Putamen (tissue), 1 donor: Measurements from ENCODE around the gene ARCN1.
"Not testable (repeated sequence)": the region's sequence is repeated elsewhere in the genome, so short reads cannot be mapped to it uniquely, and the experiment has no call there.

Experiments used
- DNase-seq: peaks from one replicate; pipeline ENCODE4 v3.0.0-alpha.2; 2016; ENCODE audit warnings: low spot score

The ARCN1 gene

GRCh38 chr11:118606157-118606843, 34.1 kb downstream of the ARCN1 start:
- peak; percentile 49 for DNase-seq

DNA sequence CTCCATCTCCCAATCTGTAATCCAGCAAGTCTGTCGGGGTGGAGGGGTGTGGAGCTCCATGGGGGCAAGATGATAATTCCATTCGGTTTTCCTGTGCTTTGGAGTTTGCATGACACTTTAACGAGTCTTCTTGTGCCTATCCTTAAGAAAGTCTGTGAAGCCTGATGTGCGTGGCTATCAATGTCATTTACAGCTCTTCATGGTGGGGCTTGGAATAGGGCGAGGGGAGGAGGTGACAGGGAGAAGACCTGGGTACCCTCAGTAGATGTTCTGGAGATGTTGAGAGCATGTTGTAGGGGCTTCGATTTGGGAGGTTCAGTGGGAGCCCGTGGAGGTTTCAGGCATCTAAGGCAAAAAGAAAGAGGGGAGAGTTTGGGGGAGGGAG, 34.6 kb downstream of the ARCN1 start:
- DNase-seq, result peak; percentile 34

DNA sequence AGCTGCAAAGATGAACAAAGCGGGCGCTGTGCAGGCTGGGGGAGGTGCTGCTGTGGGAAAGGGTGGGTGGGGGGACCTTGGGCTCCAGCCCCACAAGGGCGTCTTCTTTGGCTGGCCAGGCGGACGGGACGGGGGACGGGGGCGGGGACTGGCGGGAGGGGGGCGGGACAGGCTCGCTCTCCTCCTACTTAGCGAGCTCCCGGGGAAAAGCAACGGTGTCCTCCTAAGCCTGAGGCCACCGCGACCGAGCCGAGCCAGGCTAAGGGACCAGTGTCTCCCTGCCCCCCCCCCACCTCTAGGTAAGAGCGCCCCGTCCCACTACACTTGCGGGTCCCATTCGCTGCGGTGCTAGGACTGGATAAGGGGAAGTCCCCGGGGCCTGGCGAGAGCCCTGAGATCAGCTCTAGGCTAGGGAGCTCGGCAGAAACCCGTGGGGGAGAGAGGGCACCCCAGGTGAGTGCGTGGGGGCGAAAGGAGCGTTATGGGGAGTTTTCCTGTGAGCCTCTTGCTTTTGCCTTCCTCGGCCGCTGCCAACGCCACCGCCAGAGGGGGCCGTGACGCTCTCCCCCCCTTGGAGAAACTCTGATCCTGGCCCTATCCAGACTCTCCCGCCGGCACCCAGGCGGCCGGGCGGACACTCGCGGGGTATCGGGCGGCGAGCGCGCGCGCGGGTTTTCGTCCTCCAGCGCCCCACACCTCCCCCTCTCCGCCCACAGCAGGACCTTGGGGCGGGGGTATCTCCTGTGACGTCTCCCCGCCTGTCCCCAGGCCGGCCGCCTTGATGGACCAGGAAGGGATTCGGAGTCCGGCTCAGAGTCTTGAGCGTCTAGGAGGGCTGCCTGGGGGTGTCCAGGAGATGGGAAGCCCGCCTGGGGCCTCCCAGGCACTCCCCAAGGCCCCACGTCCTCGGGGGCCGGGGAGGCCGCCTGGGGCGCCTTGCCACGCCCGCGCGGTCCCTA, 35.5 kb downstream of the ARCN1 start, which contains the start of gene PHLDB1:
Gene PHLDB1 (plus strand): TSS at position 215 of the 959 bp plus-strand sequence. CDS start 6,222 bp downstream, outside the sequence.
- DNase-seq, result peak; percentile 92

DNA sequence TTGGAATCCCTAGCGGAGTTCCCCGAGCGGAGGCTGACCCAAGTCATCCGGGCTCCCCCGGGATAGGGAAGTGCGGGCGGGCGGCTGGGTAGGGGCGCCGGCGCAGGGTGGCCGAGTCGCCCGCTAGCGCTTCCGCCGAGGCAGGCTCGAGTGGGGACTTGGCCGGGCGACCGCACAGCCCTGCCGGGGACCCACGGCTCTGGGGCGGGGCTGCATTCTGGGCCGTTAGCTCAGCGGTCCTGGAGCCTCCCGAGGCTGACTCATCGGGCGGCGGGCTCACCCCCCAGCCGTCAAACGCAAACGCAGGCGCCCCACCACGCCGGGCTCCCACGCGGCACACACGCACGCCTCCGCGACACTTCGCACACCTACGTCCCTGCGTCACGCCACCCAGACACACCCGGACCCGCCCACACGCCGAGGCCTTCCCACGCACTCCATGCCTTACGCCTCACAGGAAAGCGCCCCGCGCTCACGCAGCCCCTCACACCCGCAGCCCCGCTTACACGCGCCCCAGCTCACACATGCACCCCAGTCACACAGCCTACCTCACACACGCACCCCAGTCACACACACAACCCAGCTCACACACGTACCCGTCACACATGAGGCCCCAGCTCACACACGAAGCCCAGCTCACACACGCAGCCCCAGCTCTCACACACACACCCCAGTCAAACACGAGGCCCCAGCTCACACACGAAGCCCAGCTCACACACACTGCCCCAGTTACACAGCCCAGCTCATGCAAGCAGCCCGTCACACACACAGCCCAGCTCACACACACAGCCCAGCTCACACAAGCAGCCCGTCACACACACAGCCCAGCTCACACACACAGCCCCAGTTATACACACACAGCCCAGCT, 36.4 kb downstream of the ARCN1 start:
- peak; percentile 65 for DNase-seq

DNA sequence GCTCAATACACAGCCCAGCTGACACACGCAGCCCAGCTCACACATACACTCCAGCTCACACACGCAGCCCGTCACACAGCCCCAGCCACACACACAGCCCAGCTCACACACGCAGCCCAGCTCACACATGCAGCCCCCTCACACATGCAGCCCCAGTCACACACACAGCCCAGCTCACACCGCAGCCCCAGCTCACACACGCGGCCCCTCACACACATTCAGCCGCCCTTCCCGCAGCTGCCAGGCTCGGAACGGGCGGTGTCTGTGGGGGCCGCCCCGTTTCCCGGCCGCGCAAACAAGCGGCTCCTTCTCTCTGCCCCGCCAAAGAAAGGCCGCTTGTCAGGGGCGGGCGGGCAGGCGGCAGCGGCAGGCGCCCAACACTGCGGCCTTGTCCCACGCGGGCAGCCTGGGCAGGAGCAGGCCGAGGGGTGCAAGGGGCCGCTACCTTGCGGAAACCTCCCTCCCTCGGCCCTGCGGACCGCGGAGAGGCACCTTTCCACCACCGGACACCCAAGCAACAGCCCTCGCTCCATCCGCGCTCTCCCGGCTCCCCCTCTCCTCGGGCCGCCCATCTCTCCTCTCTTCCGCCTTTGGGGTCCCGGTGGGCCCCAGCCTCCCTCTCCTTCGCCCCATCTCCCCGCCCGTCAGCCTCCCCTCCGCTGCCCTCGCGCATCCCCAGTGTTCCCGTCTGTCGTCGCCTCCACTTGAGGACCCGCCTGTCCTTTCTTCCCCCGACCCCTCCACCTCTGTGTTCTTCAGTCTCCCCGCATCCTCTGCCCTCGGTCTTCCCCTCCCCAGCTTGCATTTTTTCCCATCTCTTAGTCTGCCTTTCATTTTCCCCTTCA, 37.4 kb downstream of the ARCN1 start:
- DNase-seq, result peak; percentile 88

GRCh38 chr11:118610225-118610772, 38.1 kb downstream of the ARCN1 start:
- no peak for DNase-seq

DNA sequence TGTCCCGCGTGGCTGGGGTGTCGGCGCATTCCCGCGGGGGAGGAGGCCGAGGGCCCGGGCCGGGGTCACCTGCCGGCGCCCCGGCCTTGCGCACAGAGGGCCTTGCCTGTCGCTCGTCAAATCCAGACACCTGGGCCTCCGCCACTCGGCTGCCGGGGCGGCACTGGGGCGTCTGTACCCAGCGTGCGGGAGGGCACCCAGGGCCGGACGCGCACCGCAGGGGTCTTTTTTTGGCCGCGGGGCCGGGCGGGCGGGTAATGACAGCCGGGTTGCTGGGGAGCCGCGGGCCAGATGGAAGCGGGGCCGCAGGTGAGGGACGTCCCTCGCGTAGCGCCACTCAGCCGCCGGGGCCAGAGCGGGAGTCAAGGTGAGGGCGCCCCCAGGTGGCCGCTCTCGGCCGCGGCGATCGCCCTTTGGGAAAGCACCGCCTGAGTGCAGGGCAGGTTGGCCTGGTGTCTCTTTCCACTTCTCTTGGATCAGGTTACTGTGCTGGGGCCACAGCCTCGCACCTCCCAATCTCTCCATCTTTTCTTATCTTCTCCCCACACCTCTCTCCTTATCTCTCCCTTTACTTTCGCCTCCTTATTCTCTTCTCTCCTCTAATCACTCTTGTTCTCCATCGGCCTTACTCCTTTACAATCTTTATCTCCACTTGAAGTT, 38.7 kb downstream of the ARCN1 start:
- DNase-seq, result peak; percentile 56

DNA sequence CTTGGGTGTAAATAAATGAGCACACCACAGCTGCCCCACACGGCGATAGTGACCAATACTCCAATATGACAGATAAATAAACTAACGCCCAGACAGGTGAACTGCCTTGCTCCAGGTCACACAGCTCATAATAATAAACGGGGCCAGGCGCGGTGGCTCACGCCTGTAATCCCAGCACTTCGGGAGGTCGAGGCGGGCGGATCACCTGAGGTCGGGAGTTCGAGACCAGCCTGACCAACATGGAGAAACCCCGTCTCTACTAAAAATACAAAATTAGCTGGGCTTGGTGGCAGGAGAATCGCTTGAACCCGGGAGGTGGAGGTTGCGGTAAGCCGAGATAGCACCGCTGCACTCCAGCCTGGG, 39.2 kb downstream of the ARCN1 start:
- not testable (repeated sequence) for DNase-seq

GRCh38 chr11:118612378-118612777, 40.2 kb downstream of the ARCN1 start:
- no peak for DNase-seq

- no peak for DNase-seq
These were observed 42.3 kb downstream of the ARCN1 start for GRCh38 chr11:118614511-118614910.

DNA sequence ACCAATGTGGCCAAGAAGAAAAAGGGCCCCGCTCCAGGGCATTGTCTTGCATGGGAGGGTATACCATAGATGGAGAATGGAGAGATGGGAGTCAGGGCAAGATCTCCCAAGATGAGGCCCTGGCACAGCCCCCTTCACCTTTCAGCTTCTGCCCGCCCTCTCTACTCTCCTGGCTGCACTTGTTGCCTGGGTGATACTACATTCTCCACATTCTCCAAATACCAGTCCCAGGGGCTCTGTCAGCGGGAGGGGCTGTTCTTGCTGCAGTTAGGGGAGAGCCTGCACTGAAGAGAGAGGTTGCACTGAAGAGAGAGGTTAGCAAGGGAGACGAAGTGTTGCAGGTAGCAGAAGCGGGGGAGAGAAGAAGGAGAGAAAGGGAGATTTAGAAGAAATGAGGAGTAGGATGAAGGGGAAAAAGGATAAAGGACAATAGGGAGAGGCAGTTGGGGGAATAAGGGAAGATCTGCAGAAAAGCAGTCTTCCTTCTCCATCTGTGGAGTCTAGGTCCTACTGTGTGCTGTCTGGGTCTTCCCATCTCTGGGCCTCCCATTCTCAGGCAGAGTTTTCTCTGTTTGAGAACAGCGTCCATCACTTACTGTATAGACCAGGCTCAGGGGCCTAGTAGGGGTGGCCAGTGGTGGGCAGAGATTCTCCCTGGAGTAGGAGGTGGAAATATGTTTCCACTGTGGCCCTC, 43.2 kb downstream of the ARCN1 start:
- no peak for DNase-seq

DNA sequence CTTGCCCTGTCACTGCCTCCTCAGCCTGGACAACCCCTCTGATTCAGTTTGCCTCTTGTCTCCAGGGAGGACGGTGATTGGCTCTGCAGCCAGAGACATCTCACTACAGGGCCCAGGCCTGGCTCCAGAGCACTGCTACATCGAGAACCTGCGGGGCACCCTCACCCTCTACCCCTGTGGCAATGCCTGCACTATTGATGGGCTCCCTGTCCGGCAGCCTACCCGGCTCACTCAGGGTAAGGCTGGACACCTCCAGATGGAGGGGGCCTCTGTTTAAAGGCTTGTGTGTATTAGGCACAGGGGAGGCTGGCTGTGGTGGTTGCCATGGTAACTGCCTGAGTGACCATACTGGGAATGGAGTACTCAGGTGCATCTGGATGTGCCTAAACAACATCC, 43.8 kb downstream of the ARCN1 start:
- no peak for DNase-seq

DNA sequence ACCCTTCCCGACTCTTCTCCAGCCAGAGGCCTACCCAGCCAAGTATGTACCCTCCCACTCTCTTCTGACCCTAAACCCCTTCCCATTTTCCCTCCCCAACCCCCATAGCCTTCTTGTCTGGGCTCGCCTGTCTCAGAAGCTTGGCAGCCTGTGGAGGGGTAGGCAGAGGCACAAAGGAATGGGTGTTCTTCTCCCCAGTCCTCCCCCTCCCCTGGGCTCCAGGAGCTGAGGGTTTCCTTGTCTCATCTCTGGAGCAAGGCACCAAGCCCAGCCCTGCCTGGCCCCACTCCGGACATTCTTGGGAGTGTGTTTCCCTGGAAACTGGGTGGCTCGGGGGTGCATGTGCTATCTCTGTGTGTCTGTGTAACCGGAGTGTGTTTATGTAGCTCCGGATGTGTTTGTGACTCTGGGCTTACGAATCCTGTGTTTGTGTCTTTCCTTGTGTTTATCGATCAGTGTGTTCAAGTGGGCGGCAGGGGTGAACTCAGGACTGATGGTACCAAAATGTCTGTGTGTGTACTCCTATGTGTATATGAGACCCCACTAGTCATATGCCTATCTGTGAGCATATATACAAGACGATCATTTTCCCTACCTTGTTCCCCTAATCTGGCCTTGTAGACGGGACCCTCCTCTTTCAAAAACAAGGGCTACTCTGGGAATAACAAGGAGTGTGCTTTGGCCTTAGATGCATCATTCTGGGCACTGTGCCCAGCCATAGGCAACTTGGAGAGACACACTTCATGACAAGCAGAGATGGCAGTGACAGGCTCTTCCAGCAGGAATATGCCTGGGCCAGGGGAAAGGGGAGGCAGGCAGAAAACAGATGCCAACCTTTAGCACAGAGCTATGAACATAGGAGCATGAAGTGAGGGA, 46.1 kb downstream of the ARCN1 start:
- DNase-seq, result peak; percentile 91

DNA sequence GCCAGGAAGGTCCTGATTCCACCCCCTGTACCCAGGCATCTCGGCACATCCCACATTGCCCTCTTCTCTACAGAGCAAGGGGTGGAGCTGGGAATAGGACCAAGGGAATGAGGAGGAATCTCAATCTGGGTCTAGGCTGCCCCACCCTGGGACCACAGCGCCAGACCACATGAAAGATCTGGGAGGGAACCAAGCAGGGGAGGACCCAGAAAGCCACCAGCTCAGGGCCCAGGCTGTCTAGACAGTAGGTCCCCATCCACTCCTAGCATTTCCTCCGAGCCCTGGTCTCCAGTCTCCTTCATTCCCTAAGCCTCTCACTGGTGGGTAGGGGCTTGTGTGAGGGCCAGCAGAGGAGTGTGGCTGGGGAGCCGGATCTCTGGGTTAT, 46.8 kb downstream of the ARCN1 start:
- no peak for DNase-seq

DNA sequence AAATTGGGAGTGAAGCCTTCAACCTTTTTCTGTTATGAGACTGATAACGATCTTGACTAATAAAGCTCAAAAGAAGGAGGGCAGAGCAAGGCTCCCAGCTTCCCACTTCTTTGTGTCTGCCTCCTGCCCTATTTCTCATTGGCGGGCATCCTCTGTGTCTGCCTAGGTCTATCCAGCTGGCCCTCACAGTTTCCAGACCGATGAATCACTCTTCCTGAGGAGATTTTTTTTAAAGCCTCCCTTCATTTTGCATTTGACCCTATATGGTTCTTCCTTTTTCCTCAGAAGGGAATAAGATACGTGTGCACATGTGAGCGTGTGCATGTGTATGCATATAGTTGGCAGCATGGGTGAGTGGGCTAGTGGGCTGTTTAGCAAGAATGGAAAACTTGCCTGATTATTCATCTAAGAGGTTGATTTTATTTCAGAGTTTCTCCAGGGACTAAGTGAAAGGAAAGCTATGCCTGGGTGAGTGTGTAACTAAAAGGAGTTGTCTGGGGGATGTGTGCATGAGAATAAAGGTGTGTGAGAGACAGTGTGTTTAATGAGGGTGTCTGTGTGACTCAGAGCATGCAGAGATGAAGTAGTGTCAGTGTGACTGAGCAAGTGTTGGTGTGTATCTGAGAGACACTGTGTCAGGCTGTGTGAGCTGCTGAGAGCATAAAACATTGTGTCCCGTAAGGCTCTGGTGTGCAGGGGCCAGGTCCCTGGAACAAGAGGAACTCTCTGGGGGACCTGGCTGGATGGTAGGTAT, 47.4 kb downstream of the ARCN1 start:
- no peak for DNase-seq

DNA sequence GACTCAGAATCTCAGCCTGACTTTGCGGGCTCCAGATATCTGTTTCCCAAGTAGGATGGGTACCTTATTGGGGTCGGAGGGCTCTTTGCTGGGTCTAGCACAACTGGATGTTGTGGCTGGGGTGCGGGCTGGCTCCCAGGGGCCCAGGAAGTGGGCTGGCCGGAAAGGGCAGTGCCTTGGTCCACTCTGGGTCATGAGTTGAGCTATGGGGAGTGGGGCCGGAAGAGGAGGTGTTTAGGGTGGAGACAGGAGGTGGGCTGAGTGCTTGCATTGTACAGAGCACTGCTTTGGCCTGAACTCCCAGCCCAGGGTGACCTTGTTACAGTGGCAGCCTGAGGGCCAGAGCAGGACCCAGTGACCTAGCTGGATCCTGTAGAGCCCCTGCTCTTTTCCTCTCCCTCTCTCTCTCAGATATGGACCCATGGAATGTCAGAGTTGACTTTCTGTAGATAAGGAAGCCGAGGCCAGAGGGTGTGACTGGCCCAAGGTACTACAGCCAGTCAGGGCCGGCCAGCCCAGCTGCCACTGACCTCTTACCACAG, 48.4 kb downstream of the ARCN1 start:
- no peak for DNase-seq

DNA sequence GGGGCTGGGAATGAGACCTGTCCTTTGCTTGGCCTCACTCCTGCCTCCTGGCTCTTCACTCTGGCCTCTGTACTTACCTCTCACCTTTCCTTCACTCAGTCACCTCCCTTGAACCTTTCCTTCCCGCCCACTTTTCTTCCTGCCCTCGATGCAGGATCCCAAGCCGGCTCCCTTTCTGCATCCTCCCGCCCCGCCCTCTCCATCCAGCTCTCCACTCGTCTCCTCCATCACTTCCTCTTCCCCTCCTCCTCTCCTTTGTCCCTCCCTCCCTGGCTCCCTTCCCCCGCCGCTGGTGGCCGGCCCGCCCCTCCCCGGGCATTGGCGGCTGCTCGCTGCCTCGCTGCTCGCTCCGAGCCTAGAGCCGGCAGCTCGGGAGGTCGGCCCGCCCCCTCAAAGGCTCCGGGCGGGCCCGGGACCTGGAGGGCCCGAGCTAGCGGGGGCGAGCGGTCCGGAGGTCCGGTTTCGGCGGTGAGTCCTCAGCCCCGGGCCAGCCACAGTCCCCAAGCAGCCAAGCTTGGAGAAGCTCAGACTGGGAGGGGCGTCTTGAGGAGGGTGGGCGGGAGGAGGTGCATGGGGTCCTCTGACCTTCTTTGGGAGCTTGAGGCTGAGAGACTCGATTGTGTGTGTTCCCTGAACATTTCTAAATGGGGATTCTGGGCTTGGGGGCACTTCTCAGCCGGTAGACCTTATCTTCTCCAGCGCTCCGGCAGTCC, 49.0 kb downstream of the ARCN1 start:
- DNase-seq, result peak; percentile 88
